Measurements from ENCODE around the gene ENGASE.
A peak's percentile ranks its signal among the peaks of the same experiment; 100 is the strongest.
"Not testable (repeated sequence)": the region's sequence is repeated elsewhere in the genome, so short reads cannot be mapped to it uniquely, and the experiment has no call there.

Gene ENGASE
- total RNA-seq = 92.1 to 117 reads per million in 2 donors

GRCh38 chr17:79074649-79075445, at the start of gene ENGASE:
ENGASE (plus strand) TSS chr17:79074824; CDS start chr17:79074945, 121 bp downstream.
- peak; percentile 93 for DNase-seq

GRCh38 chr17:79024901-79025737, 49.5 kb upstream of the ENGASE start:
- no peak for DNase-seq

GRCh38 chr17:79026376-79027273, 48.0 kb upstream of the ENGASE start:
- DNase-seq = no peak

- no peak for DNase-seq
These were observed 47.2 kb upstream of the ENGASE start for GRCh38 chr17:79027274-79027924.

GRCh38 chr17:79027925-79028491, 46.6 kb upstream of the ENGASE start:
- no peak for DNase-seq

GRCh38 chr17:79028496-79029326, 45.9 kb upstream of the ENGASE start:
- DNase-seq = no peak

- no peak for DNase-seq
These were observed 45.2 kb upstream of the ENGASE start for GRCh38 chr17:79029327-79030009.

GRCh38 chr17:79030636-79031035, 44.0 kb upstream of the ENGASE start:
- not testable (repeated sequence) for DNase-seq

GRCh38 chr17:79031996-79032875, 42.4 kb upstream of the ENGASE start:
- DNase-seq = no peak

GRCh38 chr17:79033046-79033616, 41.5 kb upstream of the ENGASE start:
- DNase-seq = no peak

- no peak for DNase-seq
These were observed 40.7 kb upstream of the ENGASE start for GRCh38 chr17:79033741-79034501.

GRCh38 chr17:79034931-79035485, 39.6 kb upstream of the ENGASE start:
- no peak for DNase-seq

GRCh38 chr17:79035686-79036085, 38.9 kb upstream of the ENGASE start:
- no peak for DNase-seq

- DNase-seq = no peak
These were observed 38.4 kb upstream of the ENGASE start for GRCh38 chr17:79036181-79036580.

- no peak for DNase-seq
These were observed 38.0 kb upstream of the ENGASE start for GRCh38 chr17:79036596-79036995.

- no peak for DNase-seq
These were observed 36.0 kb upstream of the ENGASE start for GRCh38 chr17:79038545-79039135.

- no peak for DNase-seq
These were observed 35.5 kb upstream of the ENGASE start for GRCh38 chr17:79039171-79039570.
